ENCODE data around the gene TBC1D5. TPM values are rescaled to one million over a fixed set of nuclear protein-coding genes. Genes with fewer than 3 reads are reported as not detected.

The TBC1D5 gene
- total RNA-seq, 1 experiment from 2014 or later, result 33.9 TPM

DNA sequence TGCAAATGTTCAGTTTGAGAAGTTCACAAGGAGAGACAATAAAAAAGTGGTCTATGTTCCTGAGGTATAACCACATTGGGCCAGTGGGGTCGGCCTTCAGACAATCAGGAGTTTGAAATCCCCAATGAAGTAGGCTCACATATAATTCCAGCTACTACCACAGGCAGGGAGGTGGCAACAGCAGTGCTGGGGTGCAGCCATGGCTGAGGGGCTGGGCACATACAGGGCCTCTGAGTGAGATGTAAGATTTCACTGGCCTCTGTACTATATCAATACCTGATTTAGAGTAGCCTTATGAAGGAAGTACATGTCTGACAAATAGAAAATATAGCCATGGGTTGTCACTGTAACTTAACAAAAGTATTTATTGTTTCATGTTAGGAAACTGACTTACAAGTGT lies 402.2 kb downstream of the TBC1D5 start:
- POLR2A ChIA-PET, result no interaction called here
- Histone ChIP-seq H3K36me3 (ENCODE audit: control insufficient read depth in 1 of 2, insufficient read depth in 2 of 2, low read length in 2 of 2) (no peaks in the 10 kb centered on the region), H2AFZ (ENCODE audit: low read depth, low read length, poor library complexity, severe bottlenecking) (no peak overlapping the region), H3K4me1 (ENCODE audit: control insufficient read depth in 1 of 2, insufficient read depth in 2 of 2, low read length in 2 of 2) (no peaks in the 10 kb centered on the region), H3K27me3 (ENCODE audit: insufficient read depth, low read length) (no peaks in the 10 kb centered on the region), H3K9ac (ENCODE audit: low read length) (no peak overlapping the region), H3K27ac (ENCODE audit: low read depth, low read length) (no peak overlapping the region), H3K9me2 (ENCODE audit: insufficient read depth) (no peaks in the 10 kb centered on the region), H3K79me2 (ENCODE audit: insufficient read depth, low read length) (no peaks in the 10 kb centered on the region), H3K4me2 (ENCODE audit: low read length) (no peak overlapping the region), H3K9me3 (ENCODE audit: control insufficient read depth in 1 of 2, insufficient read depth in 1 of 2, low read depth in 1 of 2, low read length in 2 of 2) (no peaks in the 10 kb centered on the region), H4K20me1 (ENCODE audit: insufficient read depth) (0 out of 2 replicates have a peak, but pooled peaks cover 3% of the 10 kb centered on the region), H3K4me3 (replicated peaks in 1 of 2; ENCODE audit: low read depth in 1 of 2, low read length in 2 of 2) (no peak overlapping the region)
- TF ChIP-seq ZBTB33 (IDR thresholded peaks at IDR 0.05; ENCODE audit: extremely low read depth, insufficient replicate concordance, low read length) (no peak), RAD21 (IDR thresholded peaks at IDR 0.05; ENCODE audit: low read depth) (no peak)
- RAD21 ChIA-PET (ENCODE audit: low non-redundant PET in 1 of 2, low total read pairs in 2 of 2, uncharacterized antibody in 2 of 2, unreplicated experiment in 2 of 2), result no interaction called here
- no TSS peak for BruUV-seq (replicated peaks)
- intact Hi-C loops (cut with micrococcal nuclease), result no loop called here
- CTCF ChIA-PET, result no interaction called here
- no peak for ATAC-seq
- no peak for DNase-seq (ENCODE audit: low read depth, low spot score)

DNA sequence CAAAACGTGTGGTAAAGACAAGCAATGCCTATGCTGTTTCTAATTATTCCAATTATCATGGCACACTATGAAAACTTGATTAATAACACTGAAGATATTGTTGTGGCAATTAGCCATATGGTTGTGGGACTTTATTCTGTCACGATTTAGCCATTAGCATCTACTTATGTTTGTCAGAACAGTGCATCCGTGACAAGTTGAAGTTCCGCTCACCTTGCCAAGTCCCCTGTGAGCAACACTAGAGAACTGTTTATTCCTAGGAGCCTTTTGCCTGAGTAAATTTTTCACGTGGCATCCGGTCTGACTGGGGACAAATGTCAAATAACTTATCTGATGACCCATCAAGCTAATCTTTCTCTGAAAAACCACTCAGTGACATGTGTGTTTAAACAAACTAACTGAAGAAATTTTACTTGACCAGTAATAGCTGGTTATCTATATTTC lies 403.3 kb downstream of the TBC1D5 start:
- POLR2A ChIA-PET, result no interaction called here
- Histone ChIP-seq H3K79me2 (ENCODE audit: insufficient read depth, low read length) (no peaks in the 10 kb centered on the region), H3K4me1 (ENCODE audit: control insufficient read depth in 1 of 2, insufficient read depth in 2 of 2, low read length in 2 of 2) (no peaks in the 10 kb centered on the region), H3K4me3 (replicated peaks in 1 of 2; ENCODE audit: low read depth in 1 of 2, low read length in 2 of 2) (no peak overlapping the region), H3K9me2 (ENCODE audit: insufficient read depth) (no peaks in the 10 kb centered on the region), H3K27ac (ENCODE audit: low read depth, low read length) (no peak overlapping the region), H2AFZ (ENCODE audit: low read depth, low read length, poor library complexity, severe bottlenecking) (no peak overlapping the region), H3K27me3 (ENCODE audit: insufficient read depth, low read length) (no peaks in the 10 kb centered on the region), H3K36me3 (ENCODE audit: control insufficient read depth in 1 of 2, insufficient read depth in 2 of 2, low read length in 2 of 2) (no peaks in the 10 kb centered on the region), H3K4me2 (ENCODE audit: low read length) (no peak overlapping the region), H3K9me3 (ENCODE audit: control insufficient read depth in 1 of 2, insufficient read depth in 1 of 2, low read depth in 1 of 2, low read length in 2 of 2) (no peaks in the 10 kb centered on the region), H3K9ac (ENCODE audit: low read length) (no peak overlapping the region), H4K20me1 (ENCODE audit: insufficient read depth) (0 out of 2 replicates have a peak, but pooled peaks cover 3% of the 10 kb centered on the region)
- TF ChIP-seq TCF7L2 (IDR thresholded peaks at IDR 0.05; ENCODE audit: borderline replicate concordance, extremely low read depth, insufficient read depth, insufficient read length) (no peak), ZBTB33 (IDR thresholded peaks at IDR 0.05; ENCODE audit: extremely low read depth, insufficient replicate concordance, low read length) (no peak), SP1 (IDR thresholded peaks at IDR 0.05; ENCODE audit: low read depth) (no peak), SRF (IDR thresholded peaks at IDR 0.05; ENCODE audit: low read depth) (no peak), RAD21 (IDR thresholded peaks at IDR 0.05; ENCODE audit: low read depth) (no peak), EZH2 (IDR thresholded peaks at IDR 0.05) (no peak)
- DNase-seq (ENCODE audit: low read depth, low spot score) (no peak), ATAC-seq (no peak)
- RAD21 ChIA-PET (ENCODE audit: low non-redundant PET in 1 of 2, low total read pairs in 2 of 2, uncharacterized antibody in 2 of 2, unreplicated experiment in 2 of 2), result no interaction called here
- BruUV-seq (replicated peaks), result no TSS peak
- CTCF ChIA-PET, result no interaction called here
- intact Hi-C loops (cut with micrococcal nuclease), result no loop called here

Data from HCT116 (cell line).